ENCODE results near the gene RPTOR.

Gene RPTOR

GRCh38 chr17:80977172-80977571 lies 432.5 kb downstream of the RPTOR start:
- DNase-seq, result no peak

GRCh38 chr17:80978499-80979497 lies 434.2 kb downstream of the RPTOR start:
- DNase-seq, result no peak

- DNase-seq, result no peak
Measured at GRCh38 chr17:80979547-80980378, 435.1 kb downstream of the RPTOR start.

- DNase-seq, result peak; percentile 22
Measured at GRCh38 chr17:80980397-80981061, 435.9 kb downstream of the RPTOR start.

GRCh38 chr17:80981062-80981902 lies 436.6 kb downstream of the RPTOR start:
- no peak for DNase-seq

- no peak for DNase-seq
Measured at GRCh38 chr17:80981929-80982425, 437.3 kb downstream of the RPTOR start.

GRCh38 chr17:80982426-80982974 lies 437.9 kb downstream of the RPTOR start:
- no peak for DNase-seq

GRCh38 chr17:80983545-80983944 lies 438.9 kb downstream of the RPTOR start:
- DNase-seq, result no peak

GRCh38 chr17:80984749-80985148 lies 440.1 kb downstream of the RPTOR start:
- DNase-seq, result peak; percentile 92

- DNase-seq, result no peak
Measured at GRCh38 chr17:80986046-80986445, 441.4 kb downstream of the RPTOR start.

GRCh38 chr17:80986816-80987475 lies 442.3 kb downstream of the RPTOR start:
- DNase-seq, result no peak

- DNase-seq, result no peak
Measured at GRCh38 chr17:80987941-80988461, 443.4 kb downstream of the RPTOR start.

- no peak for DNase-seq
Measured at GRCh38 chr17:80989586-80989913, 444.9 kb downstream of the RPTOR start.

- no peak for DNase-seq
Measured at GRCh38 chr17:80990921-80991644, 446.4 kb downstream of the RPTOR start.

GRCh38 chr17:80991645-80992076 lies 447.0 kb downstream of the RPTOR start, which contains the start of gene CHMP6:
Gene CHMP6, plus strand, starts transcription at chr17:80991841. Its CDS starts 78 bp downstream, at chr17:80991919.
- peak; percentile 73 for DNase-seq

GRCh38 chr17:80992077-80992947 lies 447.7 kb downstream of the RPTOR start:
- no peak for DNase-seq

- DNase-seq, result no peak
Measured at GRCh38 chr17:80992948-80993624, 448.4 kb downstream of the RPTOR start.

GRCh38 chr17:80995131-80995530 lies 450.5 kb downstream of the RPTOR start:
- no peak for DNase-seq
